ENCODE results near the gene ASTE1.
A peak's percentile ranks its signal among the peaks of the same experiment; 100 is the strongest.

Gene ASTE1

GRCh38 chr3:131026321-131027151, at the start of gene ASTE1, which contains the start of gene NEK11:
Gene ASTE1, minus strand, starts transcription at chr3:131026825. Its CDS starts 1,519 bp downstream, at chr3:131025306.
Gene NEK11, plus strand, starts transcription at chr3:131026877. Its CDS starts 2,832 bp downstream, at chr3:131029709.
- DNase-seq (ENCODE audit: low read depth in 2 of 2): peak; percentile 84 to 85

GRCh38 chr3:131075632-131076328, 49.2 kb upstream of the ASTE1 start:
- no peak for DNase-seq (ENCODE audit: low read depth in 2 of 2)

- DNase-seq (ENCODE audit: low read depth in 2 of 2): no peak
Measured at GRCh38 chr3:131072845-131073244, 46.2 kb upstream of the ASTE1 start.

GRCh38 chr3:131072099-131072559, 45.5 kb upstream of the ASTE1 start:
- DNase-seq (ENCODE audit: low read depth in 2 of 2): no peak

- DNase-seq (ENCODE audit: low read depth in 2 of 2): no peak
Measured at GRCh38 chr3:131067983-131068382, 41.4 kb upstream of the ASTE1 start.

- DNase-seq (ENCODE audit: low read depth in 2 of 2): no peak
Measured at GRCh38 chr3:131053043-131053859, 26.6 kb upstream of the ASTE1 start.

- no peak for DNase-seq (ENCODE audit: low read depth in 2 of 2)
Measured at GRCh38 chr3:131050001-131050400, 23.4 kb upstream of the ASTE1 start.

GRCh38 chr3:131048030-131048429, 21.4 kb upstream of the ASTE1 start:
- DNase-seq (ENCODE audit: low read depth in 2 of 2): no peak

- no peak for DNase-seq (ENCODE audit: low read depth in 2 of 2)
Measured at GRCh38 chr3:131047582-131047981, 21.0 kb upstream of the ASTE1 start.

GRCh38 chr3:131042271-131042985, 15.8 kb upstream of the ASTE1 start:
- DNase-seq (ENCODE audit: low read depth in 2 of 2): peak in 1 of 2 donors; percentile 5

GRCh38 chr3:131038326-131038725, 11.7 kb upstream of the ASTE1 start:
- DNase-seq (ENCODE audit: low read depth in 2 of 2): no peak

- DNase-seq (ENCODE audit: low read depth in 2 of 2): no peak
Measured at GRCh38 chr3:131036986-131037385, 10.4 kb upstream of the ASTE1 start.

GRCh38 chr3:131036200-131036816, 9.7 kb upstream of the ASTE1 start:
- no peak for DNase-seq (ENCODE audit: low read depth in 2 of 2)

GRCh38 chr3:131033480-131034080, 7.0 kb upstream of the ASTE1 start:
- DNase-seq (ENCODE audit: low read depth in 2 of 2): no peak

GRCh38 chr3:131031660-131032059, 5.0 kb upstream of the ASTE1 start:
- DNase-seq (ENCODE audit: low read depth in 2 of 2): no peak

- DNase-seq (ENCODE audit: low read depth in 2 of 2): no peak
Measured at GRCh38 chr3:131028844-131029243, 2.2 kb upstream of the ASTE1 start.

GRCh38 chr3:131025539-131025938, 1.1 kb downstream of the ASTE1 start:
- no peak for DNase-seq (ENCODE audit: low read depth in 2 of 2)

- DNase-seq (ENCODE audit: low read depth in 2 of 2): no peak
Measured at GRCh38 chr3:131020122-131020693, 6.4 kb downstream of the ASTE1 start.

GRCh38 chr3:131018970-131019369, 7.7 kb downstream of the ASTE1 start:
- no peak for DNase-seq (ENCODE audit: low read depth in 2 of 2)

GRCh38 chr3:131009698-131010097, 16.9 kb downstream of the ASTE1 start:
- no peak for DNase-seq (ENCODE audit: low read depth in 2 of 2)
